GM21576 (cell line): ENCODE data around the gene PRKAG2.

Experiments
- ATAC-seq: cut with Tn5 transposase; IDR thresholded peaks from one replicate; pipeline ENCODE4 v1.9.1; 2021; ENCODE audit warnings: mild to moderate bottlenecking, moderate library complexity; ENCODE audit not compliant: unreplicated experiment

Gene PRKAG2

GRCh38 chr7:151866761-151867655, 9.9 kb downstream of the PRKAG2 start:
- ATAC-seq = no peak

- ATAC-seq = no peak
These were observed 10.9 kb downstream of the PRKAG2 start for GRCh38 chr7:151866028-151866427.

- ATAC-seq = no peak
These were observed 11.7 kb downstream of the PRKAG2 start for GRCh38 chr7:151865070-151865670.

GRCh38 chr7:151864561-151864960, 12.4 kb downstream of the PRKAG2 start:
- ATAC-seq = no peak

GRCh38 chr7:151864081-151864480, 12.8 kb downstream of the PRKAG2 start:
- ATAC-seq = no peak

- ATAC-seq = no peak
These were observed 13.4 kb downstream of the PRKAG2 start for GRCh38 chr7:151863386-151864079.

- ATAC-seq = no peak
These were observed 14.1 kb downstream of the PRKAG2 start for GRCh38 chr7:151862606-151863381.

- ATAC-seq = no peak
These were observed 15.0 kb downstream of the PRKAG2 start for GRCh38 chr7:151861881-151862280.

- no peak for ATAC-seq
These were observed 16.1 kb downstream of the PRKAG2 start for GRCh38 chr7:151860771-151861170.

GRCh38 chr7:151859948-151860685, 16.8 kb downstream of the PRKAG2 start:
- no peak for ATAC-seq

GRCh38 chr7:151859111-151859947, 17.6 kb downstream of the PRKAG2 start:
- ATAC-seq = no peak

GRCh38 chr7:151858456-151858855, 18.5 kb downstream of the PRKAG2 start:
- ATAC-seq = no peak

- ATAC-seq = no peak
These were observed 19.0 kb downstream of the PRKAG2 start for GRCh38 chr7:151857866-151858450.

GRCh38 chr7:151857412-151857811, 19.5 kb downstream of the PRKAG2 start:
- no peak for ATAC-seq

GRCh38 chr7:151856516-151856915, 20.4 kb downstream of the PRKAG2 start:
- ATAC-seq = no peak

- no peak for ATAC-seq
These were observed 20.8 kb downstream of the PRKAG2 start for GRCh38 chr7:151856098-151856497.

- ATAC-seq = no peak
These were observed 22.2 kb downstream of the PRKAG2 start for GRCh38 chr7:151854720-151855071.

GRCh38 chr7:151853896-151854719, 22.8 kb downstream of the PRKAG2 start:
- no peak for ATAC-seq
